ENCODE results near the gene SPAG4. TPM values are rescaled to one million over a fixed set of nuclear protein-coding genes. Genes with fewer than 3 reads are reported as not detected.

SPAG4 gene
- total RNA-seq, 2 donors from 2014 or later: 17.9 to 22.1 TPM

DNA sequence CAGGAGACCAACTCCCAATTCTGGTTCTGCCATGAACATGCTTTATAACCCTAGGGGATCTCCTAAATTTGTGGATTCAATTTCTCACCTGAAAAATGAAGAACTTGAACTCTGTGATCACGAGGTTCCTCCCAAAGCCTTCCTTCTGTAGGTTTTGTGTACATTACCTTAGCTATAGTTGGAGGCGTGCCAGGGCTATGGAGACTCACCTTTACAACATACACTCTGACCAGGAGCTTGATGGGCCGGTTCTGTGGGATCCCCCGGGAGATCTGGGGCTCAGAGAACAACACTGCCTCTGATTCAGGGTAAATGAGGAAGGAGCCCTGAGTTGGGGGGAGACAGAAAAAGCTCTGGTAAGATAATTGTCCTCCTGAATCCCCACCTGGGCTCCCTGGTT lies 39.7 kb upstream of the SPAG4 start:
- no peaks in the 10 kb centered on the region for H3K4me1 ChIP-seq
- H3K9me3 ChIP-seq: peaks cover 0 to 7% (median 0%) of the 10 kb centered on the region in 3 donors
- no peaks in the 10 kb centered on the region for H3K27me3 ChIP-seq
- no peak for TF ChIP-seq CTCF (IDR thresholded peaks at IDR 0.05)
- TF ChIP-seq POLR2A (IDR thresholded peaks at IDR 0.05): no peak
- H3K4me3 ChIP-seq: no peak overlapping the region
- no peak overlapping the region for H3K27ac ChIP-seq
- WGBS, 2 donors: 46 to 60% methylated on average over 1 to 4 of the region's 4 CpGs
- intact Hi-C loops (cut with DNase I): no loop called here
- ATAC-seq (no peak), DNase-seq (no peak)
- no peaks in the 10 kb centered on the region for H3K36me3 ChIP-seq (replicated peaks in 1 of 2; ENCODE audit: insufficient read depth in 1 of 2, low read depth in 2 of 2)

DNA sequence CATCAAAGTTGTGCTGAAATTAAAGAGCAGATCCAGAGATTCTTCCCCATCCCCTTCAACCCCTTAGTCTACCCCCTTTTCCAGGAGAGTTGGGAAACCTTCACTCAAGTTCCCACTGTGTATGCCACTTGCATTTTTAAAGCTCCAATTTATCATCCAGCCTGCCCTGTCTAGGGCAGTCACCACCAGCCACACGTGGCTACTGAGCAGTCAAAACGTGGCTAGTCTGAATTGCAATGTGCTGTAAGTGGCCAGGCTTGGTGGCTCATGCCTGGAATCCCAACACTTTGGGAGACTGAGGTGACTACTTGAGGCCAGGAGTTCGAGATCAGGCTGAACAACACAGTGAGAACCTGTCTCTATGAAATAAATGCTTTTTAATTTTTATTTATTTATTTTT lies 38.8 kb upstream of the SPAG4 start:
- no peaks in the 10 kb centered on the region for H3K36me3 ChIP-seq (replicated peaks in 1 of 2; ENCODE audit: insufficient read depth in 1 of 2, low read depth in 2 of 2)
- no peaks in the 10 kb centered on the region for H3K27me3 ChIP-seq
- no peak overlapping the region for H3K4me3 ChIP-seq
- H3K4me1 ChIP-seq: no peaks in the 10 kb centered on the region
- WGBS, 2 donors: 37 to 41% methylated on average over 3 of the region's 3 CpGs
- TF ChIP-seq POLR2A (IDR thresholded peaks at IDR 0.05): no peak
- TF ChIP-seq CTCF (IDR thresholded peaks at IDR 0.05): no peak
- H3K27ac ChIP-seq: no peak overlapping the region
- peaks cover 0 to 7% (median 0%) of the 10 kb centered on the region in 3 donors for H3K9me3 ChIP-seq
- ATAC-seq: no peak
- no peak for DNase-seq
- intact Hi-C loops (cut with DNase I): no loop called here

- Histone ChIP-seq H3K9me3 (no peaks in the 10 kb centered on the region), H3K36me3 (replicated peaks in 1 of 2; ENCODE audit: insufficient read depth in 1 of 2, low read depth in 2 of 2) (no peaks in the 10 kb centered on the region), H3K27me3 (no peaks in the 10 kb centered on the region), H3K4me1 (no peaks in the 10 kb centered on the region), H3K4me3 (no peak overlapping the region), H3K27ac (no peak overlapping the region)
- no peak for TF ChIP-seq POLR2A (IDR thresholded peaks at IDR 0.05)
- no peak for TF ChIP-seq CTCF (IDR thresholded peaks at IDR 0.05)
- DNase-seq (no peak), ATAC-seq (no peak)
- WGBS, 2 donors: 80 to 86% methylated on average over 8 of the region's 8 CpGs
- intact Hi-C loops (cut with DNase I): no loop called here
Measured at GRCh38 chr20:35578469-35578868, 37.2 kb upstream of the SPAG4 start.

- H3K36me3 ChIP-seq (replicated peaks in 1 of 2; ENCODE audit: insufficient read depth in 1 of 2, low read depth in 2 of 2): no peaks in the 10 kb centered on the region
- H3K9me3 ChIP-seq: no peaks in the 10 kb centered on the region
- no peaks in the 10 kb centered on the region for H3K27me3 ChIP-seq
- no peaks in the 10 kb centered on the region for H3K4me1 ChIP-seq
- H3K4me3 ChIP-seq: no peak overlapping the region
- TF ChIP-seq POLR2A (IDR thresholded peaks at IDR 0.05) (no peak), CTCF (IDR thresholded peaks at IDR 0.05) (no peak)
- no peak for ATAC-seq
- H3K27ac ChIP-seq: no peak overlapping the region
- no peak for DNase-seq
- intact Hi-C loops (cut with DNase I): no loop called here
- WGBS, 2 donors: 88 to 92% methylated on average over 5 to 6 of the region's 6 CpGs
Measured at GRCh38 chr20:35579196-35579595, 36.4 kb upstream of the SPAG4 start.

GRCh38 chr20:35582131-35582530 lies 33.5 kb upstream of the SPAG4 start:
- DNase-seq (no peak), ATAC-seq (no peak)
- intact Hi-C loops (cut with DNase I): no loop called here
- Histone ChIP-seq H3K27ac (no peak overlapping the region), H3K4me3 (no peak overlapping the region), H3K27me3 (no peaks in the 10 kb centered on the region), H3K9me3 (no peaks in the 10 kb centered on the region), H3K4me1 (no peaks in the 10 kb centered on the region), H3K36me3 (replicated peaks in 1 of 2; ENCODE audit: insufficient read depth in 1 of 2, low read depth in 2 of 2) (no peaks in the 10 kb centered on the region)
- TF ChIP-seq POLR2A (IDR thresholded peaks at IDR 0.05): no peak
- no peak for TF ChIP-seq CTCF (IDR thresholded peaks at IDR 0.05)
- WGBS, 2 donors: 84 to 88% methylated on average over 7 of the region's 7 CpGs
